SK-N-SH (cell line): ENCODE measurements around the gene PRH1.

Experiments
- CTCF ChIP-seq: fragments of 200-600 bp; sonication (generic); IDR thresholded peaks from 2 replicates; pipeline ENCODE4 v1.6.1; 2017; ENCODE audit warnings: antibody characterized with exemption, mild to moderate bottlenecking, moderate library complexity
- EP300 ChIP-seq, 2 experiments: IDR thresholded peaks; 2 replicates each; pipeline versions ENCODE4 v1.4.0 to v1.6.1; 2012; ENCODE audit warnings: borderline replicate concordance in 1 of 2, low read depth in 1 of 2, low read length in 1 of 2
- FOSL2 ChIP-seq: IDR thresholded peaks from 2 replicates; pipeline ENCODE4 v1.4.0; 2012; ENCODE audit warnings: low read depth, mild to moderate bottlenecking, moderate library complexity, borderline replicate concordance
- GABPA ChIP-seq: IDR thresholded peaks from 2 replicates; pipeline ENCODE4 v1.4.0; 2012; ENCODE audit warnings: low read depth, mild to moderate bottlenecking
- GATA2 ChIP-seq: sonication (generic); formaldehyde crosslinking; IDR thresholded peaks from 2 replicates; pipeline ENCODE4 v1.5.0; 2020; ENCODE audit warnings: mild to moderate bottlenecking, missing genetic modification reagents
- MEF2A ChIP-seq: IDR thresholded peaks from 2 replicates; pipeline ENCODE4 v1.4.0; 2012; ENCODE audit warnings: low read depth, borderline replicate concordance
- MXI1 ChIP-seq: IDR thresholded peaks from 2 replicates; pipeline ENCODE4 v1.6.1; 2012; ENCODE audit warnings: mild to moderate bottlenecking, low read depth, low read length, improper control_type of control experiment
- POLR2AphosphoS5 ChIP-seq: IDR thresholded peaks from 2 replicates; pipeline ENCODE4 v1.6.1; 2012; ENCODE audit warnings: low read depth, low read length
- RCOR1 ChIP-seq: fragments of 150-350 bp; IDR thresholded peaks from 2 replicates; pipeline ENCODE4 v1.6.1; 2017; ENCODE audit warnings: antibody characterized with exemption, low read length
- SIN3A ChIP-seq: IDR thresholded peaks from 2 replicates; pipeline ENCODE4 v1.6.1; 2012; ENCODE audit warnings: low read depth, mild to moderate bottlenecking, low read length, moderate library complexity, borderline replicate concordance
- TAF1 ChIP-seq: IDR thresholded peaks from 2 replicates; pipeline ENCODE4 v1.6.1; 2012; ENCODE audit warnings: low read depth, mild to moderate bottlenecking, low read length, moderate library complexity, borderline replicate concordance
- TEAD4 ChIP-seq: IDR thresholded peaks from 2 replicates; pipeline ENCODE4 v1.4.0; 2012; ENCODE audit warnings: mild to moderate bottlenecking, borderline replicate concordance; ENCODE audit not compliant: insufficient read depth
- YY1 ChIP-seq: IDR thresholded peaks from 2 replicates; pipeline ENCODE4 v1.4.0; 2012; ENCODE audit warnings: low read depth, mild to moderate bottlenecking
- TF ChIP-seq, protein P1 (sequence below): IDR thresholded peaks from 2 replicates; pipeline ENCODE4 v1.6.1; 2012; ENCODE audit warnings: mild to moderate bottlenecking, low read depth, low read length, moderate library complexity

- TF ChIP-seq EP300 (IDR thresholded peaks at IDR 0.05; ENCODE audit: borderline replicate concordance in 1 of 2, low read depth in 1 of 2, low read length in 1 of 2) (no peak), FOSL2 (no peak), CTCF (no peak), TAF1 (no peak), SIN3A (no peak), RCOR1 (no peak), GABPA (no peak), YY1 (no peak), TEAD4 (no peak), GATA2 (CRISPR knock-in tag) (no peak), MEF2A (no peak), POLR2AphosphoS5 (no peak), MXI1 (no peak)
- TF ChIP-seq, protein P1, sequence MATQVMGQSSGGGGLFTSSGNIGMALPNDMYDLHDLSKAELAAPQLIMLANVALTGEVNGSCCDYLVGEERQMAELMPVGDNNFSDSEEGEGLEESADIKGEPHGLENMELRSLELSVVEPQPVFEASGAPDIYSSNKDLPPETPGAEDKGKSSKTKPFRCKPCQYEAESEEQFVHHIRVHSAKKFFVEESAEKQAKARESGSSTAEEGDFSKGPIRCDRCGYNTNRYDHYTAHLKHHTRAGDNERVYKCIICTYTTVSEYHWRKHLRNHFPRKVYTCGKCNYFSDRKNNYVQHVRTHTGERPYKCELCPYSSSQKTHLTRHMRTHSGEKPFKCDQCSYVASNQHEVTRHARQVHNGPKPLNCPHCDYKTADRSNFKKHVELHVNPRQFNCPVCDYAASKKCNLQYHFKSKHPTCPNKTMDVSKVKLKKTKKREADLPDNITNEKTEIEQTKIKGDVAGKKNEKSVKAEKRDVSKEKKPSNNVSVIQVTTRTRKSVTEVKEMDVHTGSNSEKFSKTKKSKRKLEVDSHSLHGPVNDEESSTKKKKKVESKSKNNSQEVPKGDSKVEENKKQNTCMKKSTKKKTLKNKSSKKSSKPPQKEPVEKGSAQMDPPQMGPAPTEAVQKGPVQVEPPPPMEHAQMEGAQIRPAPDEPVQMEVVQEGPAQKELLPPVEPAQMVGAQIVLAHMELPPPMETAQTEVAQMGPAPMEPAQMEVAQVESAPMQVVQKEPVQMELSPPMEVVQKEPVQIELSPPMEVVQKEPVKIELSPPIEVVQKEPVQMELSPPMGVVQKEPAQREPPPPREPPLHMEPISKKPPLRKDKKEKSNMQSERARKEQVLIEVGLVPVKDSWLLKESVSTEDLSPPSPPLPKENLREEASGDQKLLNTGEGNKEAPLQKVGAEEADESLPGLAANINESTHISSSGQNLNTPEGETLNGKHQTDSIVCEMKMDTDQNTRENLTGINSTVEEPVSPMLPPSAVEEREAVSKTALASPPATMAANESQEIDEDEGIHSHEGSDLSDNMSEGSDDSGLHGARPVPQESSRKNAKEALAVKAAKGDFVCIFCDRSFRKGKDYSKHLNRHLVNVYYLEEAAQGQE = no peak
These were observed 16.7 kb downstream of the PRH1 start for GRCh38 chr12:10867381-10867780.
